T-cell (primary cell): ENCODE results near the gene UBE2S. TPM values are rescaled to one million over a fixed set of nuclear protein-coding genes. Genes with fewer than 3 reads are reported as not detected.

Source experiments
- ATAC-seq, 4 experiments: fragments of 200-7000 bp in 3 of 4; fragments of 150-1000 bp in 1 of 4; cut with Tn5 transposase; replicated peaks in 1 of 4; 1 replicate in 3 of 4; 2 replicates in 1 of 4; pipeline ENCODE4 v1.10.0; 2021; ENCODE audit warnings: moderate library complexity in 3 of 4, mild to moderate bottlenecking in 2 of 4, moderate number of reproducible peaks in 1 of 4
- CTCF ChIA-PET, 2 donors: fragments of 300-600 bp; sonication (Branson Sonifier 250); formaldehyde crosslinking; loops; one replicate each; lab custom pipeline; 2022; ENCODE audit warnings: antibody characterized with exemption in 2 of 2; lab: Charles Lee
- POLR2A ChIA-PET, 2 donors: fragments of 300-600 bp; sonication (Branson Sonifier 250); formaldehyde crosslinking; loops; one replicate each; lab custom pipeline; 2022; ENCODE audit warnings: antibody characterized with exemption in 2 of 2; lab: Charles Lee
- DNase-seq, 35 experiments: peaks; one replicate each; pipeline versions ENCODE4 v3.0.0 to v3.0.0-alpha.2; 2013 to 2023
- H3K27ac ChIP-seq: one replicate; pipeline ENCODE4 v1.5.1; 2013; ENCODE audit warnings: low read length
- H3K27me3 ChIP-seq, 2 experiments: replicated peaks in 1 of 2; 1 replicate in 1 of 2; 2 replicates in 1 of 2; pipeline versions ENCODE4 v1.6.1 to v1.7.0; 2013; ENCODE audit warnings: low read length in 1 of 2, mixed read lengths in 1 of 2; ENCODE audit not compliant: control insufficient read depth in 2 of 2, insufficient read depth in 2 of 2; ENCODE audit errors: extremely low read depth in 1 of 2
- H3K36me3 ChIP-seq, 2 donors: 1 replicate in 1 of 2; 2 replicates in 1 of 2; pipeline versions ENCODE4 v1.6.1 to v1.7.0; 2013; ENCODE audit warnings: low read length in 1 of 2; ENCODE audit not compliant: control insufficient read depth in 2 of 2, insufficient read depth in 1 of 2; ENCODE audit errors: extremely low read depth in 1 of 2
- H3K4me1 ChIP-seq, 2 experiments: 1 replicate in 1 of 2; 2 replicates in 1 of 2; pipeline versions ENCODE4 v1.6.1 to v1.7.0; 2013; ENCODE audit warnings: low read length in 2 of 2, mixed read lengths in 1 of 2; ENCODE audit not compliant: insufficient read depth in 2 of 2, control insufficient read depth in 1 of 2; ENCODE audit errors: extremely low read depth in 1 of 2
- H3K4me3 ChIP-seq, 2 donors: 1 replicate in 1 of 2; 2 replicates in 1 of 2; pipeline versions ENCODE4 v1.5.1 to v1.7.0; 2013; ENCODE audit warnings: mild to moderate bottlenecking in 2 of 2, low read length in 1 of 2, moderate library complexity in 1 of 2; ENCODE audit not compliant: control insufficient read depth in 1 of 2; ENCODE audit errors: extremely low read depth in 1 of 2
- H3K9me3 ChIP-seq: 2 replicates; pipeline ENCODE4 v1.7.0; 2013
- H3K27ac Mint-ChIP-seq, 2 donors: one replicate each; pipeline ENCODE4 v1.8.0; 2020 to 2021; ENCODE audit warnings: mild to moderate bottlenecking in 2 of 2, mixed read lengths in 2 of 2
- H3K27me3 Mint-ChIP-seq, 2 donors: one replicate each; pipeline ENCODE4 v1.8.0; 2021 to 2022; ENCODE audit warnings: mixed read lengths in 2 of 2
- H3K36me3 Mint-ChIP-seq: one replicate; pipeline ENCODE4 v1.8.0; 2021; ENCODE audit warnings: mixed read lengths
- H3K4me1 Mint-ChIP-seq, 3 donors: one replicate each; pipeline ENCODE4 v1.8.0; 2020 to 2022; ENCODE audit warnings: mixed read lengths in 3 of 3, mild to moderate bottlenecking in 1 of 3
- H3K4me3 Mint-ChIP-seq, 3 donors: one replicate each; pipeline ENCODE4 v1.8.0; 2020 to 2022; ENCODE audit warnings: mild to moderate bottlenecking in 3 of 3, mixed read lengths in 3 of 3, moderate library complexity in 3 of 3
- H3K9me3 Mint-ChIP-seq, 3 donors: one replicate each; pipeline ENCODE4 v1.8.0; 2020 to 2022; ENCODE audit warnings: mixed read lengths in 3 of 3
- WGBS: methylation state at CpG from one replicate; pipeline ENCODE4 v1.1.5; 2013; ENCODE audit warnings: missing lambda C conversion rate; ENCODE audit not compliant: insufficient coverage; 5-methylcytosine and 5-hydroxymethylcytosine counted together
- total RNA-seq, 35 experiments: library from RNA in 6 of 35; stranded (reverse) in 6 of 35; fragments of 120-200 nt in 1 of 35; gene quantifications; one replicate each; pipeline versions ENCODE4 v1.2.1 to v1.2.4 and lab custom pipeline; 2013 to 2026

The UBE2S gene
- total RNA-seq, 5 donors from 2014 or later (not counting 1 experiment from before 2014, with no cell fraction given) = 27.5 to 75.2 (median 35.1) TPM

DNA sequence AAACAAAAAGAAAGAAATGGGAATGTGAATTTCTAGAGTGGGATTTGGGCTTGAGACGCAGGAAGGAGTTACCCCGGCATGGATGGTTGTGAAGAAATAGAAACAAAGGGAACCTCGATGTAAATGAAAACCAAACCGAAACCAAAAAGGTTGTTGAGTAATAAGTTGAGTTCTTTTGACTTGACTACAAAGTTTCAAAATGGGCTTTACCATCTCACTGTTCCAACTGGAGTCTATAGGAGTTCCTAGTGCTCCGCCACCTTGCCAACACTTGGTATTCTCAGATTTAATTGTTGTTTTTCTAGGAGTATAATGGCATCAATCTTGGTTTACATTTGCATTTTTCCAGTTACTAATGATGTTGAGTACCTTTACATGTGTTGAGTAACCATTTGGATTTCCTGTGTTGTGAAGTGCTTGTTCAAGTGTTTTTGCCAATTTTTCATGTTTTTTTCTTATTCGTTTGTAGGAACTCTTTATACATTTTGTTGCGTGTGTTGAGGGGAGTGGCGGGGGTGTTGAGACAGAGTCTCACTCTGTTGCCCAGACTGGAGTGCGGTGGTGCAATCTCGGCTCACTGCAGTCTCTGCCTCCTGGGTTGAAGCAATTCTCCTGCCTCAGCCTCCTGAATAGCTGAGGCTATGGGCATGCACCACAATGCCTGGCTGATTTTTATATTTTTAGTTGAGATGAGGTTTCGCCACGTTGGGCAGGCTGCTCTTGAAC is 9.2 kb downstream of the UBE2S start:
- Histone ChIP-seq H3K4me1 (no peaks in the 10 kb centered on the region), H3K27ac (no peak overlapping the region), H3K9me3 (no peaks in the 10 kb centered on the region), H3K36me3 (peaks cover 9 to 28% of the 10 kb centered on the region in 2 donors), H3K27me3 (no peaks in the 10 kb centered on the region), H3K4me3 (no peak overlapping the region)
- Mint-ChIP-seq H3K4me3 (peak overlapping the region in 1 of 3 donors; percentile 7), H3K9me3 (no peaks in the 10 kb centered on the region), H3K36me3 (peaks cover 22% of the 10 kb centered on the region), H3K27ac (no peak overlapping the region), H3K4me1 (peaks cover 0 to 17% (median 6%) of the 10 kb centered on the region in 3 donors), H3K27me3 (no peaks in the 10 kb centered on the region)
- ATAC-seq = no peak
- CTCF ChIA-PET = no interaction called here
- DNase-seq = no peak
- WGBS = 59% methylated on average over 9 of the region's 12 CpGs
- POLR2A ChIA-PET = no interaction called here

GRCh38 chr19:55392820-55393761 is 14.5 kb downstream of the UBE2S start:
- H3K36me3 Mint-ChIP-seq = peaks cover 19% of the 10 kb centered on the region
- Histone ChIP-seq H3K27ac (no peak overlapping the region), H3K36me3 (peaks cover 10 to 38% of the 10 kb centered on the region in 2 donors), H3K4me3 (no peak overlapping the region), H3K27me3 (no peaks in the 10 kb centered on the region), H3K4me1 (peaks cover 5 to 32% of the 10 kb centered on the region in 2 experiments), H3K9me3 (no peaks in the 10 kb centered on the region)
- POLR2A ChIA-PET = interaction anchor here (0.6 to 0.9 kb wide), 3 partner anchors 14 to 138 kb away, joined by 3 to 9 read pairs (median 3); no protein-coding TSS in a partner anchor
- no peak overlapping the region for H3K4me3 Mint-ChIP-seq
- no peak for DNase-seq
- H3K9me3 Mint-ChIP-seq = no peaks in the 10 kb centered on the region
- H3K27ac Mint-ChIP-seq = peak overlapping the region in 1 of 2 donors; percentile 16
- no peaks in the 10 kb centered on the region for H3K27me3 Mint-ChIP-seq
- CTCF ChIA-PET = no interaction called here
- no peak for ATAC-seq
- H3K4me1 Mint-ChIP-seq = peaks cover 26 to 38% (median 34%) of the 10 kb centered on the region in 3 donors
- 86% methylated on average over 12 of the region's 18 CpGs for WGBS

DNA sequence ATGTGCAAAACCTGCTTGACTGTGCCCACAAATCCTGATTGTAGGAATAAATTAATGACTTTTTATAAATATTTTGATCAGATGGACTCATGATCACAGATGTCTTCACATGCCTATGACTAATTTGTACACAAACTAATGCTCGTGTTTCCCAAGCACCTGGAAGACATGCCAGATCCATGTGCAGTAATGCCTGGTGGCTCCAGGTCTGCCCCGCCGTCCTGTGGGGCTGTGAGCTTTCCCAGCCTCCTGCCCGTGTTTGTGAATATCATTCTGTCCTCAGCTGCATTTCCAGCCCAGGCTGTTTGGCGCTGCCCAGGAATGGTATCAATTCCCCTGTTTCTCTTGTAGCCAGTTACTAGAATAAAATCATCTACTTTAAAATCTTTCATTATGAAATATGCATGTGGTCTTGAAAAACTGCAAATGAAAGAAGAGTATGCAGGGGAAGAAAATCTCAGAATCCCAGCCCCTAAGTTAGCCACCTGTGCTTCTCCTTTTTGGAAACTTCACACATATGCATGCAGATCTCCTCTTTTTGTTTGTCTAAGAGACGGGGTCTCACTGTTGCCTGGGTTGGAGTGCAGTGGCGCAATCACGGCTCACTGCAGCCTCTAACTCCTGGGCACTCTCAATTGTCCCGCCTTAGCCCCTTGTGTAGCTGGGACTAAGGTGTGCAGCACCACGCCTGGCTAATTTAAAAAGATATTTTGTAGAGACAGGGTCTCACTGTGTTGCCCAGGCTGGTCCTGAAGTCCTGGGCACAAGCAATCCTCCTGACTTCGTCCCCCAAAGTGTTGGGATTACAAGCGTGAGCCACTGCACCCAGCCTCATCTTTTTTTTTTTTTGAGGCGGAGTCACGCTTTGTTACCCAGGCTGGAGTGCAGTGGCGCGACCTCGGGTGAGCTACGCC is 15.6 kb downstream of the UBE2S start:
- DNase-seq = no peak
- H3K4me1 ChIP-seq = peaks cover 14 to 43% of the 10 kb centered on the region in 2 experiments
- no peaks in the 10 kb centered on the region for H3K27me3 ChIP-seq
- H3K4me3 ChIP-seq = no peak overlapping the region
- peaks cover 38 to 45% (median 44%) of the 10 kb centered on the region in 3 donors for H3K4me1 Mint-ChIP-seq
- peaks cover 24% of the 10 kb centered on the region for H3K36me3 Mint-ChIP-seq
- H3K9me3 Mint-ChIP-seq = no peaks in the 10 kb centered on the region
- H3K9me3 ChIP-seq = no peaks in the 10 kb centered on the region
- H3K36me3 ChIP-seq = peaks cover 11 to 49% of the 10 kb centered on the region in 2 donors
- H3K4me3 Mint-ChIP-seq = no peak overlapping the region
- peak overlapping the region in 1 of 2 donors; percentile 44 for H3K27ac Mint-ChIP-seq
- no peak for ATAC-seq
- CTCF ChIA-PET = no interaction called here
- no peaks in the 10 kb centered on the region for H3K27me3 Mint-ChIP-seq
- no peak overlapping the region for H3K27ac ChIP-seq
- WGBS = 93% methylated on average over 9 of the region's 18 CpGs
- POLR2A ChIA-PET = no interaction called here

GRCh38 chr19:55391191-55391670 is 16.4 kb downstream of the UBE2S start:
- DNase-seq (no peak), ATAC-seq (no peak)
- no peak overlapping the region for H3K4me3 Mint-ChIP-seq
- POLR2A ChIA-PET = interaction anchor here in 1 of 2 donors (0.6 to 0.9 kb wide), 2 partner anchors 53 to 258 kb away, joined by 3 to 8 read pairs; no protein-coding TSS in a partner anchor
- no peaks in the 10 kb centered on the region for H3K27me3 ChIP-seq
- H3K9me3 ChIP-seq = no peaks in the 10 kb centered on the region
- no peaks in the 10 kb centered on the region for H3K9me3 Mint-ChIP-seq
- H3K4me3 ChIP-seq = no peak overlapping the region
- peaks cover 31% of the 10 kb centered on the region for H3K36me3 Mint-ChIP-seq
- H3K27ac Mint-ChIP-seq = peak overlapping the region in 1 of 2 donors; percentile 52
- H3K4me1 ChIP-seq = peaks cover 17 to 50% of the 10 kb centered on the region in 2 experiments
- CTCF ChIA-PET = no interaction called here
- no peak overlapping the region for H3K27ac ChIP-seq
- 84% methylated on average over 8 of the region's 12 CpGs for WGBS
- no peaks in the 10 kb centered on the region for H3K27me3 Mint-ChIP-seq
- H3K4me1 Mint-ChIP-seq = peaks cover 45 to 53% (median 51%) of the 10 kb centered on the region in 3 donors
- H3K36me3 ChIP-seq = peaks cover 11 to 55% of the 10 kb centered on the region in 2 donors

GRCh38 chr19:55390461-55390880 is 17.1 kb downstream of the UBE2S start:
- Mint-ChIP-seq H3K4me3 (no peak overlapping the region), H3K36me3 (peaks cover 36% of the 10 kb centered on the region), H3K4me1 (peaks cover 51 to 56% (median 52%) of the 10 kb centered on the region in 3 donors), H3K9me3 (no peaks in the 10 kb centered on the region), H3K27me3 (no peaks in the 10 kb centered on the region), H3K27ac (peak overlapping the region; percentile 52 to 60)
- WGBS = 44% methylated on average over 2 of the region's 7 CpGs
- H3K4me1 ChIP-seq = peaks cover 17 to 54% of the 10 kb centered on the region in 2 experiments
- ChIA-PET CTCF (no interaction called here), POLR2A (interaction anchor here in 1 of 2 donors (0.6 to 0.9 kb wide), 2 partner anchors 52 to 257 kb away, joined by 3 to 8 read pairs; no protein-coding TSS in a partner anchor)
- ATAC-seq = no peak
- no peak overlapping the region for H3K4me3 ChIP-seq
- H3K27ac ChIP-seq = no peak overlapping the region
- peaks cover 11 to 55% of the 10 kb centered on the region in 2 donors for H3K36me3 ChIP-seq
- no peak for DNase-seq
- no peaks in the 10 kb centered on the region for H3K9me3 ChIP-seq
- no peaks in the 10 kb centered on the region for H3K27me3 ChIP-seq
